Stimulated activated CD4-positive, alpha-beta T cell treated with anti-CD3 and anti-CD28 coated beads, Interleukin-15, amount 100 ng/mL, for 48 hours (primary cell): ENCODE results near the gene PAFAH1B1.
A peak's percentile ranks its signal among the peaks of the same experiment; 100 is the strongest.
"Not testable (repeated sequence)": the region's sequence is repeated elsewhere in the genome, so short reads cannot be mapped to it uniquely, and the experiment has no call there.

Experiments
- DNase-seq, 2 donors: peaks; one replicate each; pipeline ENCODE4 v3.0.0-alpha.2; 2020; ENCODE audit warnings: low read depth in 2 of 2

PAFAH1B1 gene

DNA sequence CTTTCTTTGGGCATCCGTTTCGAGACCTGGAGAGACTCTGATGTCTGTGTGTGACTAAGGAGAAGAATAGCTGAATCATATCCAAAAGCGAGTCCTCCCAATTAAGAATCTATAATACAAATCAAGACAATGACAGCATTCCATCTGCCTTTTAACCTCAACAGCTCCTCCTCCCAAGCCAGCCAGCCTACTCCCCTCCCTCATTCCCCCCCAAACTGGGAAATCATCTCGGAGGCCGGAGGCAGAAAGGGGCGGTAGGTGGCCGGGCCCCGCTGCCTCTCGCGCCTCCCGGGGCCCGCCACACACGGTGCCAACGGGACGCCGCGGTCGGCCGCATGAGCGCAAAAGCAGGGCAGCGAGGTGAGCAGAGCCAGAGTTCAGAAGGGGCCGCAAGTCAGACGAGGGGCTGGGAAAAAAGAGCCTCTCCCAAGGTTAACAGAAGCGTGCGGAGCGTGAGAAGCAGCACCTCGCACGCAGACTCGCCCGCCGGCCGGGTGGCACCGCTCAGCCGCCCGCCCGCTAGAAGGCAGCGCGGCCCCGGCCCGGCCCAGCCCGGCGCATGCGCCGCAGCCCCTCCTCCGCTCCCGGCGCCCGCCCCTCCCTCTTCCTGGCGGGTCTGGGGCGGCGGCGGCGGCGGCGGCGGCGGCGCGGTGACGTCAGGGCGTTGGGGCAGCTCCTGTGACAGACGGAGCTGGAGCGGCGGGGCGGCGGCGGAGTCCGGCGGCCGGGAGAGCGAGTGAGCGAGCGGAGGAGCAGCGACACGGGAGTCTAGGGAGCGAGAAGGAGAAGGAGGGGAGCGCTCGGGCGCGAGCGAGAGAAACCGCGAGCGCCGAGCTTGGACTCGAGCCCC is at the start of gene PAFAH1B1:
Gene PAFAH1B1 (plus strand): TSS at position 684 of the 850 bp plus-strand sequence. CDS start 44,635 bp downstream, outside the sequence.
- peak; percentile 89 to 91 for DNase-seq

DNA sequence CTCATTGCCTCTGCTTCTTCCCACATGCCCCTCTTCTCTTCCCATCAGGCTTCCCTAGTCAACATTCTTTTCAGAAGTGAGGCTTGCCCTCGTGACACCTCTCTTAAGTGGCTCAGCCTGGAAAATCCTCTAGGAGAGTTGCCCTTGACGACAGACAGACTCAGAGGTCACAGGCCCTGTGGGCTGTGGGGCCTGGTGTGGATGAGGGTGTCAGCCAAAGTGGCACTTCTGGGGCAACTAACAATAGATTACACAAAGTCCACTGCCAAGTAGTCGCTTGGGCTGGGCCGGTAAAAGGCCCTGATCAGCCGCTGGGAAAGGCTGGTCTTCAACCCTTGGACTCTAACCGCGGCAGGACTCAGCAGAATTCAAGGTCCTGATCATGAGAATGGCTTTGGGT is 48.1 kb upstream of the PAFAH1B1 start:
- no peak for DNase-seq

DNA sequence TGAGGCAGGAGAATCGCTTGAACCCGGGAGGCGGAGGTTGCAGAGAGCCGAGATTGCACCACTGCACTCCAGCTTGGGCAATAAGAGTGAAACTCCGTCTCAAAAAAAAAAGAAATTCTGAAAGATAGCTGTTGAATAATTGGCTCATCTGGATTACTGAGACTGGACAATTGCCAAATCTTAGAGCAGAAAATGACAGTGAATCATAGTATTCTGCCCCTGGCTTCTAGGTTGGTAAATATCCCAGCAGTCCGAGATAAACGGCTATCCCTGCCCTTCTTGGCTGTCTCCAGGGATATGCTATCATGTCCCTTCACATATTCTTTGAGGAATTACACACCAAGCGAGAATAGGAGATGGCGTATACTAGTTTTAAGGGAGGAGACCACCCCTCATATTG is 46.3 kb upstream of the PAFAH1B1 start:
- DNase-seq, result no peak

DNA sequence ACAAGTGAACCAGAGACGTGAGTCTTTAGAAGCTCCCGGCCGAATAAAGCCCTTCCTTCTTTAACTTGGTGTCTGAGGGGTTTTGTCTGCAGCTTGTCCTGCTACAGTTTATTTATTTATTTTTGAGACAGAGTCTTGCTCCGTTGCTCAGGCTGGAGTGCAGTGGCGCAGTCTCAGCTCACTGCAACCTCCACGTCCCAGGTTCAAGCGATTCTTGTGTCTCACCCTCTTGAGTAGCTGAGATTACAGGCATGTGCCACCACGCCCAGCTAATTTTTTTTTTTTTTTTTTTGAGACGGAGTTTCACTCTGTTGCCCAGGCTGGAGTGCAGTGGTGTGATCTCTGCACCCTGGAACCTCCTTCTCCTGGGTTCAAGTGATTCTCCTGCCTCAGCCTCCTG is 45.4 kb upstream of the PAFAH1B1 start:
- DNase-seq, result not testable (repeated sequence)

DNA sequence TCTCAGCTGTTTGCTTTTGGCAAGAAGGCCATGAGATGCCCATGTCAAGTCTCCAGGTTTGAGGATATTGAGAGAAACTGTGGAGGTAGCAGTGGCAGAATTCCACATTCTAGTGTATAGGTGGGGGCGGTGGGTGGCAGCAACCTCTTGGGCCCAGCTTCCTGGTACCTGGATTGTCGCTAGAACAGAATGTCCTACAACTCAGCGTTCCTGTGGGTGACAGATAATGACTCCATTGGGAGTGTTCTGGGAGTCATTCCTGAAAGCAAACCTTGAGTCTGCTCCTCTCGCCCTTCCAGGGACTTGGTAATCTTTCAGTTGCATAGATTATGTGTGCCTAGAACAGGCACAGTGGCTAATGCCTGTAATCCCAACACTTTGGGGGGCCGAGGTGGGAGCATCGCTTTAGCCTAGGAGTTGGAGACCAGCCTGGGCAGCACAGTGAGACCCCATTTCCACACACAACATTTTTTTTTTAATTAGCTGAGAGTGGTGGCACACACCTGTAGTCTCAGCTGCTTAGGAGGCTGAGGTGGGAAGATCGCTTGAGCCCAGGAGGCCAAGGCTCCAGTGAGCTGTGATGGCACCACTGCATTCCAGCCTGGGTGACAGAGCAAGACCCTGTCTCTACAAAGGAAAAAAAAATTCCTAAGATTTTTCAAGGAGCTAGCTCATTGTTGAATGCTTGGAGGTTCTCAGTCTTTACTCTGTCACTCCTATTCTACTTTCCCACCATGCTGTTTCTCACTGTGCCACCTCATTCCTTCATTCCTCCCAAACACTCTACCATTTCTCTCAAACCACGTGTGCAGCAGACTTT is 43.9 kb upstream of the PAFAH1B1 start:
- no peak for DNase-seq

DNA sequence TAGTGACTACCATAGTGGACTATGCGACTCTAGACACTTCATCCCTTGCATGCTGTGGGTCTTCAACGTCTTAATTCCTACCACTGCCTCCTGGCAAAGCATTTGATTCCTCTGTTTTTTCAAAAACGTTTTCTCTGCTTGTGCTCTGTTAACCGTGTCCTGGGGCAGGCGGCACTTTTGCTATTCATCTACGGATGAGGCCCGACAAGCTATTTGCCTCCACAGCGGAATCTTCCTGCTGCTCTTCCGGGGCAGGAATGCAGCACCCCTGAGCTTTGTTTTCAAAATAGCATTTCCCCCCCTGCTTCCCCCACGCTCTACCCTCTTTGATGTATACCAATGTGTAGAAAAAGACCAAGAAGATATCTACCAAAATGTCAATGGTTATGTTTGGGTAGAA is 42.0 kb upstream of the PAFAH1B1 start:
- no peak for DNase-seq

DNA sequence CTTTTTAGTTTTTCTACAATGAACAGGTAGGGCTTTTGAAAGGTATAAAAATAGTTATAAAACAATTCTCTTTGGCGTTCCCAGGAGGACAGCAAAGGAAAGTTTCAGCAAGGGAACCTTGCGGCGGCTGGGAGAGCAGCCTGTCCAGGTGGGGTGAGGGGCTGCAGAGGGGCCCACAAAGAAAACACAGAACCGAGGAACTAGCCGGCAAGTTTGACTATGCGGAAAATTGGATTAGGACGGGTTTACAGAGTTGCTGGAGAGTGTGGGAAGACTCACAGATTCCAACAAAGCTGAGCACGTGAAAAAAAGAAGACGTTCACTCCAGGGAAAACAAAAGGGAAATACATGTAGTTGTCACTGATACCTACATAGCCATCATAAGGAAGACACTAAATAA is 41.5 kb upstream of the PAFAH1B1 start:
- DNase-seq, result no peak

DNA sequence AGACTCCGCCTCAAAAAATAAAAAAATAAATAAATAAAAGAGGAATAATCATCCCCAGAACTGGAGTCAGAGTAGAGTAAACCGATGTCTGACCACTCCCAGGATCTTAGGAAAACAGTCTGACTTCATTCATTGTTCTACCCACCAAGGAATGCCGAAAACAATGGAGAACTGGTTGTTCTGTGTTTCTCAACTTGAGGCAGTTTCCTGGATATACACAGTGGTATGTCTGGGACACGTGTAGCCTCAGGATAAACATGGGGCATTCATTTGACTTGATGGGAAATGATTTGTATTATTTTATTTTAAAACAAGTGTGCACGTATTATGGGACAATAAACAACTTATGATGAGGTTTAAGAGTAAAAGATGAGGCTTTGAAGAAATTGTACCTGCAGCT is 32.8 kb upstream of the PAFAH1B1 start:
- DNase-seq, result no peak

DNA sequence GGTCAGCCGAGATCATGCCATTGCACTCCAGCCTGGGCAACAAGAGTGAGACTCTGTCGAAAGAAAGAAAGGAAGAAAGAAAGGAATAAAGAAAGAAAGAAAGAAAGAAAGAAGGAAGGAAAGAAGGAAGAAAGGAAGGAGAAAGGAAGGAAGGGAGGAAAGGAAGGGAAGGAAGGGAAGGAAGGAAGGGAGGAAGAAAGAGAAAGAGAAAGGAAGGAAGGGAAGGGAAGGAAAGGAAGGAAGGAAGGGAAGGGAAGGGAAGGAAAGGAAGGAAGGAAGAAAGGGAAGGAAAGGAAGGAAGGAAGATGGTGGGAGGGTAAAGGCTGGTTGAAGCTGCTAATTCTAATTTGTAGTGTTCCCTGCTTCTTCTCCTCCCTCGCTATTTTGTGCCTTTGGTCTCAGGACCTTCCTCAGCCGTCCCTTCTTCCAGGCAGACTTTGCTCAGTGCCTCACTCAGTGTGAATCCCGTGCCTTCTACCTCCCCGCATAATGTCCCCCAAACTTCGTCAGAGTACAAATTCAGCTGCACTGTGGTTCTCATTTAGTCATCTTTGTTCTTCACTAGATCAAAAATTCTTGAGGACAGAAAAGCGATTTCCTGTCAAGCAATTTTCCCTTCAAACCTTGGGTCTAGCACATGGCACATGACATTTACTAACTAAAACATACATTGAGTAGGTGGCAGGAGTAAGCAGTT is 31.1 kb upstream of the PAFAH1B1 start:
- DNase-seq, result no peak

DNA sequence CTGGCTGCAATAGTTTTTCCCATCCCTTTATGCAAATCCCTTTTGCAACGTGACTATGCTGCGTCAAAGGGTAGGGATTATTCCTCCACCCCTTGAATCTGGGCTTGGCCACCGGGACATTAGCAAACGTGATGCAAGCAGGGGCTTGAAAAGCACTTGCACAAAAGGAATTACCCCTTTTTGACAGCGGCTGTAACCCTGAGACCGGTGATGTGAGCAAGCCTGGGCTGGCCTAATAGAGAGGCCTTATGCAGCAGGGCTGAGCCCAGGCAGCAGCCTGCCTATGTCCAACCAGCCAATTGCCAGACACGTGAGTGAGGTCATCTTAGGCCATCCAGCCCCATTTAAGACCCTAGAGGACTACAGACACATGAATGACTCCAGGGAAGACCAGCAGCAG is 30.4 kb upstream of the PAFAH1B1 start:
- no peak for DNase-seq

DNA sequence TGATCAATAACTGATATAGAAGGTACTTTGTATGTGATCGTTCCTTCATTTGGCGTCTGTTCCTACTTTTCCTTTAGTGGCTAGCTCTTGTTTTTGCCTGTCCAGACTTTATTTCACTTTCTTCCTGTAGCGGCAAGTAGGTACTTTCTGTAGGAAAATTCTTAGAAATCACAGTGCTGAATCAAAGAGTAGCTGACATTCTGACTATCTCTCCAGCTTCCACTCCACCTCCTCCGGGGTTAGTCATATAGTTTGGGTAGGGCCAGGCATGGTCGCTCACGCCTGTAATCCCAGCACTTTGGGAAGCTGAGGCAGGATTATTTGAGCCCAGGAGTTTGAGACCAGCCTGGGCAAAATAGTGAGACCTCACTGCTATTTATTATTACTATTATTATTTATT is 29.9 kb upstream of the PAFAH1B1 start:
- no peak for DNase-seq

DNA sequence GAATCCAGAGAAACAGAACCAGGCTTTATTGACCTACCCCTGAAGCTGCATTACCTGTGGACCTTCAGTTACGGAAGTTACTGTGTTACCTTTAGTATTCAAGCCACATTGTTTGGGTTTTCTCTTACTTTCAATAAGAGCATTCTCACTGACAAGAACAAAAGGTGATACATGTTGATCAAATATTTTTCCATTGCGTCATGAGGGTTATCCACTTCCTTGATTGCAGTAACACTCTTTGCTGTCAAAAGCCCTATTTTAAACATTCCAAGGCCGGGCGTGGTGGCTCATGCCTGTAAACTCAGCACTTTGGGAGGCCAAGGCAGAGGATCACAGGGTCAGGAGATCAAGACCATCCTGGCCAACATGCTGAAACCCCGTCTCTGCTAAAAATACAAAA is 28.6 kb upstream of the PAFAH1B1 start:
- no peak for DNase-seq

DNA sequence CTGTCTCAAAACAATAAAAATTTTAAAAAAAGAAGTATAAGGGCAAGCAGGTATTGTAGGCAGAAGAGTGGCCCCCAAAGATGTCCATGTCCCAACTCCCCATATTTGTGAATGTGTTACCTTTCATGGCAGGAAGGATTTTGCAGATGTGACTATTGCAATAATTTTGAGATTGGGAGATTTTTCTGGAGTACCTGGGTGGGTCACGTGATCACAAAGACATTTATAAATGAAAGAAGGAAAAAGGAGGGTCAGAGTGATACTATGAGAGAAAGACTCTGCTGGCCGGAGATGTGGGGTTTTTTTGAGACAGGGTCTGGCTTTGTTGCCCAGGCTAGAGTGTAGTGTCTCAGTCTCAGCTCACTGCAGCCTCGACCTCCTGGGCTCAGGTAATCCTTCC is 27.4 kb upstream of the PAFAH1B1 start:
- no peak for DNase-seq

DNA sequence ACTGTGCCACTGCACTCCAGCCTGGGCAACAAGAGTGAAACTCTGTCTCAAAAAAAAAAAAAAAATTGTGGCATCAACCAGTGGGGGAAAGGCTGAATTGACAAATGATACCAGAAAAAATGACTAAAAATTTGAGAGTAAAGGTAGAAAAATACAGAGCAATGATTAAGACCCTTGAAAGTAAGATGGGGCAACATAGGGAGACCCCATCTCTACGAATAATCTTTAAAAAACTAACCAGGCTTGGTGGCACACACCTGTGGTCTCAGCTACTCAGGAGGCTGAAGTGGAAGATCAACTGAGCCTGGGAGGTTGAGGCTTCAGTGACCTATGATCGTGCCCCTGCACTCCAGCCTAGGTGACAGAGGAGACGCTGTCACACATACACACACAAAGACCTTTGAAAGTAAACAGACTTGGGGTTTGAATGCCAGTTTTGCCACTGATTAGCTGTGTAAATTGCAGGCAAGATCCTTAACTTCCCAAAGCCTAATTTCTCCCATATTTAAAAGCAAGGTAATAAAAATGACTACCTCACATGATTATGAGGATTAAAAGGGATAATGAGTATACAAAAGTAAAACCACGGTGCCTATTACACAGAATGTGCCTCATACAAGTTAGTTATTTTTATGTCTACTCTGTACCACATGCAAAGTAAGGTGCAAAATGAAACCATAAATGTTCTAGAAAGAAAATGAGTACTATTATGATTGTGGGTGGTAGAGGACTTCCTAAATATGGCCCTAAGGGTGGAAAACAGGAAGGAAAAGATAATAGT is 21.7 kb upstream of the PAFAH1B1 start:
- DNase-seq, result no peak

DNA sequence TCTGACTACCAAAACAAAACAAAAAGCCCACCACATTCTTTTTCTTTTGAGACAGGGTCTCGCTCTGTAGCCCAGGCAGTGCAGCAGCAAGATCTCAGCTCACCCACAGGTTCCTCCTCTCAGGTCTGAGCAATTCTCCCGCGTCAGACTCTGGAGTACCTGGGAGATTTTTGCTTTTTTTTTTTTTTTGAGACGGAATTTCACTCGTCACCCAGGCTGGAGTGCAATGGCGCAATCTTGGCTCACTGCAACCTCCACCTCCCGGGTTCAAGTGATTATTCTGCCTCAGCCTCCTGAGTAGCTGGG is 21.2 kb upstream of the PAFAH1B1 start:
- not testable (repeated sequence) for DNase-seq

DNA sequence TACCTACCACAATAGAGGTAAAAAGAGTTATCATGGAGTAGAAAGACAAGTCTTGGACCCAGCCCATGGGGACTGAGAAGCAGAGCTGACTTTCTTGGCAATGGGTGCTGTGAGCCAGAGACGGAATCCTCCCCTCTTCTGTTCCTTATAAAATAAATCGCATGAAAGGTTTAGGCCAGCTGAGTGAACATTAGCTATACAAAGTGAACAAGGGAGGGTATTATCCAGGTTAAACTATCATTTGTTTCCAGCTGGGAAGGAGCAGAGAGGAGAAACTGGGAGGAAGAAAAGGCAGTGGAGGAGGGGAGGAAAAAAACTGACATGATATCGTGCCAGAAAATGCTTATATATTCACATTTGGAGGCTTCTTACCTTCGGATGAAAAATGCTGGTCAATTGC is 13.3 kb upstream of the PAFAH1B1 start:
- no peak for DNase-seq

DNA sequence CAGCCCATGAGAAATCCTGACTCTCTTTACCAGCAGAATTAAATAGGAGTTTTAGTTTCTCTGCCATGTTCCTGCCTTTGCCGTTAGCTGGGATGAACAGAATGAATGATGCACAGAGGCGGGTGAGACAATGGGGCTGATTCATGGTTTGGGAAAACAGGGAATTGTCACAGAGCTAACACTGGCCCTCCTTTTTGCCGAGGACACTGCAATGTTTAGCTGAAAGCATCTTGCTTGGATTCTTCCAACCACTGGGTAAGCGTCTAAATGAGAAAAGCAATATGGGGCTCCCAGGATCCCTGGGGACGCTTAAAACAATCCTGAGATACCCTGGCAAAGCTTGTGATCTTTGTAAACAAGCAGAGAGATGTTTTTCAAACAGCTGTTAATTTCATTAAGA is 12.8 kb upstream of the PAFAH1B1 start:
- no peak for DNase-seq

DNA sequence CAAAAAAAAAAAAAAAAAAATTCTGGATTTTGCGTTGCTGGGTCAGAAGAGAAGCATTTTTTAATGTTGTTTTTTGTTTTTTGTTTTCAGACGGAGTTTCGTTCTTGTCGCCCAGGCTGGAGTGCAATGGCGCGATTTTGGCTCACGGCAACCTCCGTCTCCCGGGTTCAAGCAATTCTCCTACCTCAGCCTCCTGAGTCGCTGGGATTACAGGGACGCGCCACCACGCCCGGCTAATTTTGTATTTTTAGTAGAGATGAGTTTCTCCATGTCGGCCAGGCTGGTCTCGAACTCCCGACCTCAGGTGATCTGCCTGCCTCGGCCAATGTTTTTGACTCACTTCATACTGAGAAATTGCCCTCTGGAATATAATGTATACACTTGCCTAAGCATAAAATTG is 11.0 kb upstream of the PAFAH1B1 start:
- DNase-seq, result no peak

DNA sequence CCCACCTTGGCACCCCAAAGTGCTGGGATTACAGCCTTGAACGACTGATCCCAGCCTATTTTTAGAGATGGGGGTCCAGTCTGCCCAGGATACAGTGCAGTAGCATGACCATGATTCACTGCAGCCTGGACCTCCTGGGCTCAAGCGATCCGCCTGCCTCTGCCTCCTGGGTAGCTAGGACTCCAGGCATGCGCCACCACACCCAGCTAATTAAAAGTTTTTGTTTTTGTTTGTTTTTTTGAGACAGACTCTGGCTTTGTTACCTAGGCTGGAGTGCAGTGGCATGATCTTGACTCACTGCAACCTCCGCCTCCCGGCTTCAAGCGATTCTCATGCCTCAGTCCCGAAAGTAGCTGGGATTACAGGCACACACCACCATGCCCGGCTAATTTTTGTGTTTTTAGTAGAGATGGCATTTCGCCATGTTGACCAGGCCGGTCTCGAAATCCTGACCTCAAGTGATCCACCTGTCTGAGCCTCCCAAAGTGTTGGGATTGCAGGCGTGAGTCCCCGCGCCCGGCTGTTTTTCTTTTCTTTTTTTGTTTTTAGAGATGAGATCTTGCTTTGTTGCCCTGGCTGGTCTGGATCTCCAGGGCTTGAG is 2.3 kb upstream of the PAFAH1B1 start:
- no peak for DNase-seq

DNA sequence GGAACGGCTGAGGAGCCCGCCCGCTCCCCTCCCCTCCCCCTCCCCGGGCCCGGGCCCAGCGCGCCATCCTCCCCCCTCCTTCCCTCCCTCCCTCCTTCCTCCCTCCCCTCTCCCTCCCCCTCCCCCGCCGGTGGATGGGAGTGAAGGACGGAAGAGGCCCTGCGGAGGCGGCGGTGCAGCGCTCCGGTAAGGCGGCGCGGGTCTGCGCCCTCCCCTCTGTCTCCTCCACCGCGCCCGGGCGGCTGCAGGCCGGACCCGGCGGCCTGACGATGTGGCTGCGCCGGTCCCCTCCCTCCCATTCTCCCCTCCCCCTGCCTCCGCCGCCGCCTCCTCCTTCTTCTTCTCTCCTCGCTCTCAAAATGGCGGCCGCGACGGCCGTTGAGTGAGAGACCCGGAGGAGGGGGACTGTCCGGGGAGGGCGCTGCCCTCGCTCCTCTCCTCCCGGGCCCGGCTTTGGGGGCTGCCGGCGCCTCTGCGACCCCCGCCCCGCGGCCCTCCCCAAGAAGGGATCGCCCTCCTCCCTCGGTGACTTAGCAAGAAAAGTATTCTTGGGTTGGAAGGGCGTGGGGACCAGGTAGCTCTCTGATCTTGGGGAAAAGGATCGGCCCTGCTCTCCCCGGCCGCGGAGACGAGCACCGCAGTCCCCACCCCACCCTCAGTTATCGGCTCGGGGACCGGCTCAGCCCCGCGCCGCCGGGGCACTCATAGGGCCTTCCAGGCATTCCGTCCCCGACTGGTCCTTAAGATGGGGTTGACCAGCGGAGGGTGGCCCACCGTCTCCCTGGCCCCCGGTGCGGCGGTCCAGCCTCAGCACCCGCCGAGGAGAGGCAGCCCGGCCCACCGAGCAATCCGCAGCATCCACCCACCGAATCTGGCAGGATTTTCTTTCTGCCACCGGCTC is 617 bp downstream of the PAFAH1B1 start:
- DNase-seq, result peak; percentile 72 to 75
